BJ (cell line): ENCODE measurements around the gene BEAN1. TPM values are rescaled to one million over a fixed set of nuclear protein-coding genes. Genes with fewer than 3 reads are reported as not detected.

Experiments
- CTCF ChIA-PET: fragments of 350-600 bp; formaldehyde crosslinking; extraction: SDS; loops from one replicate; lab custom pipeline; 2021; ENCODE audit warnings: antibody characterized with exemption, inconsistent platforms; lab: Yijun Ruan, JAX
- POLR2A ChIA-PET: fragments of 300-600 bp; sonication (Branson Sonifier 250); formaldehyde crosslinking; extraction: SDS; loops from one replicate; lab custom pipeline; 2021; ENCODE audit warnings: antibody characterized with exemption; lab: Charles Lee
- DNase-seq: peaks from one replicate; pipeline ENCODE4 v3.0.0-alpha.2; 2011; ENCODE audit warnings: low read depth
- H3K27me3 ChIP-seq: 2 replicates; pipeline ENCODE4 v1.6.0; 2011; ENCODE audit warnings: low read length; ENCODE audit not compliant: control insufficient read depth, insufficient read depth
- H3K36me3 ChIP-seq: 2 replicates; pipeline ENCODE4 v1.5.1; 2011; ENCODE audit warnings: low read length; ENCODE audit not compliant: control insufficient read depth, insufficient read depth
- H3K4me3 ChIP-seq: 2 replicates; pipeline ENCODE4 v1.5.1; 2011; ENCODE audit warnings: low read depth, mild to moderate bottlenecking, control low read depth, low read length
- CTCF ChIP-seq: IDR thresholded peaks from 2 replicates; pipeline ENCODE4 v1.5.1; 2011; ENCODE audit warnings: low read depth, mild to moderate bottlenecking, control low read depth, inconsistent platforms, low read length, moderate library complexity; ENCODE audit not compliant: insufficient read depth
- polyA plus RNA-seq: library from polyadenylated mRNA; depleted of rRNA; stranded (reverse); fragments of >200 nt; gene quantifications from 2 replicates; pipeline ENCODE4 v1.2.3, GENCODE V29; 2011

Gene BEAN1
- polyA plus RNA-seq, 1 experiment: not detected

GRCh38 chr16:66520406-66521170 is 93.5 kb downstream of the BEAN1 start:
- ChIA-PET POLR2A (no interaction called here), CTCF (interaction anchor here (2.9 kb wide), 1 partner anchor 114 kb away, joined by 9 read pairs; no protein-coding TSS in a partner anchor)
- Histone ChIP-seq H3K27me3 (no peaks in the 10 kb centered on the region), H3K4me3 (no peak overlapping the region), H3K36me3 (peaks cover 9% of the 10 kb centered on the region)
- no peak for TF ChIP-seq CTCF
- no peak for DNase-seq

GRCh38 chr16:66521252-66521713 is 94.2 kb downstream of the BEAN1 start:
- CTCF ChIA-PET: interaction anchor here (1.1 to 2.9 kb wide), 2 partner anchors 87 to 115 kb away, joined by 3 to 9 read pairs; no protein-coding TSS in a partner anchor
- Histone ChIP-seq H3K36me3 (peaks cover 10% of the 10 kb centered on the region), H3K4me3 (no peak overlapping the region), H3K27me3 (no peaks in the 10 kb centered on the region)
- TF ChIP-seq CTCF: no peak
- no peak for DNase-seq
- POLR2A ChIA-PET: no interaction called here

GRCh38 chr16:66521951-66522771 is 95.1 kb downstream of the BEAN1 start:
- Histone ChIP-seq H3K36me3 (peaks cover 12% of the 10 kb centered on the region), H3K4me3 (no peak overlapping the region), H3K27me3 (no peaks in the 10 kb centered on the region)
- ChIA-PET CTCF (interaction anchor here (1.1 to 2.9 kb wide), 3 partner anchors 43 to 115 kb away, joined by 3 to 9 read pairs (median 4); no protein-coding TSS in a partner anchor), POLR2A (no interaction called here)
- no peak for TF ChIP-seq CTCF
- DNase-seq: no peak

- POLR2A ChIA-PET: no interaction called here
- no peak for DNase-seq
- no peak overlapping the region for H3K4me3 ChIP-seq
- TF ChIP-seq CTCF: no peak
- CTCF ChIA-PET: interaction anchor here (1.1 to 2.9 kb wide), 3 partner anchors 44 to 116 kb away, joined by 3 to 9 read pairs (median 4); no protein-coding TSS in a partner anchor
- H3K36me3 ChIP-seq: peaks cover 13% of the 10 kb centered on the region
- H3K27me3 ChIP-seq: no peaks in the 10 kb centered on the region
Observed at GRCh38 chr16:66522816-66523590, 95.9 kb downstream of the BEAN1 start.
